HG03521 (cell line): ENCODE results near the gene PRDM16.

Experiments used
- ATAC-seq: cut with Tn5 transposase; IDR thresholded peaks from one replicate; pipeline ENCODE4 v1.9.1; 2021; ENCODE audit warnings: mild to moderate bottlenecking, moderate library complexity; ENCODE audit not compliant: unreplicated experiment

Gene PRDM16

DNA sequence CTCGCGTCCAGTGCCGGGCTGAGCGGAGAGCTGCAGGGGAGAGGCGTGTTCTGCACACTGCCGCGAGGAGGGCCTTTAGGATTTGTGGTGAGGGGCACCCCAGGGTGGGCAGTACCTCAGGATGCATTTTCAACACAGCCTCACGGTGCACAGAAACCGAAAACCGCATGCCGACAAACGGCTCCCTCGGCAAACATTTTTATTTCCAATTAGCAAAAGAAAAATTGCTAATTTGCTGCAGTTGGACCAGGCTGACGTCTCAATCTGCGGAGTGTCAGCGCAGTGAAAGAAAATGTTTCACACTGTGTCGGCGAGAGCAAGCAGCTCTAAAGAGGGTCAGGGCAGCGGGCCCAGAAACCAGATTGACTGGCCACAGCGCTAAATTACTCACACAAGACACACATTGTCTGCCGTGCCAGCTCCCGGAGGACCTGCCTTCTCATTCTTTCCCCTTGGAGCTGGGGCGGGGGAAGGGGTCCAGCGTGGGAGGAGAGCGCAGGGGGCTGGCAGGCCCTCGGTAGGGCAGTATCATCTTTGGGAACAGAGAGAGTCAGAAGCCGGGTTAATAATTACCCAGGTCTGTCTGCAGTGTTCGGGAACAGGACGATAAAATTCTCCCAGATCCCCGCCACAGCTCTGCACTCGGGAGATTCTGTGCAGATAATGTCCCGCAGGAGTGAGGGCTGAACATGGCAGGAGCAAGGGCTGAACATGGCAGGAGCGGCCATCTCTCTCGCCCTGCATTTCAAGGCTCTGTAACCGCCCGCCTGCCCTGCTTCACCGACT lies 150.2 kb downstream of the PRDM16 start:
- no peak for ATAC-seq

DNA sequence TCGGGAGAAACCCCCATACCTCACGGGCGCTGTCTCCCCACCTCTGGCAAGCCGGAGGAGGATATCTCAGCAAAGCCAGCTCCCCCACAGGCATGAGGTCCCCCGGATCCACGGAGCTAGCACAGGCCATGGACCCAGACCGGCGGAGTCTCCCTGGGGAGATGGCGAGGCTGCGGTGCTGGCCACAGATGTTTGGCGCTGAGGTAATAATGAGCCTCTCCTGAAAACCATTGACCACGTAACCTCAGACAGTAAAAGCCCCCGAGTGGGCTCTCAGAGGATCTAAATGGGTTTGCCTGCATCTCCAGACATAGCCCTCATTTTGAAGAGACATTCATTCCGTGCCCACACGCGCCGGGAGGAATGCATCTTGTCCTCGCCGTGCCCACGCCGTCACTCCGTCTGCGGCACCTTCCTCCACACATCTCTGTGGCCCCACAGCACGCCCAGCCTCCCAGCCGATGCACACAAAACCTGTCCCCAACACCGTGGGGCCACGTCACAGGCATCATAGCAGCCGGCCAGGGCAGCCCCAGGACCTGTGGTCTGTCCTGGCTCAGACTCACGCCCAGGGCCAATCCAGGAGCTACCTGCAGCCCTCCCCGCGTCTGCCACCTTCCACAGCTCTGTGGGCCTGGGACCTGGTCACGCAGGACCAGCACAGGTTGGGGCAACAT lies 150.9 kb downstream of the PRDM16 start:
- ATAC-seq = no peak

DNA sequence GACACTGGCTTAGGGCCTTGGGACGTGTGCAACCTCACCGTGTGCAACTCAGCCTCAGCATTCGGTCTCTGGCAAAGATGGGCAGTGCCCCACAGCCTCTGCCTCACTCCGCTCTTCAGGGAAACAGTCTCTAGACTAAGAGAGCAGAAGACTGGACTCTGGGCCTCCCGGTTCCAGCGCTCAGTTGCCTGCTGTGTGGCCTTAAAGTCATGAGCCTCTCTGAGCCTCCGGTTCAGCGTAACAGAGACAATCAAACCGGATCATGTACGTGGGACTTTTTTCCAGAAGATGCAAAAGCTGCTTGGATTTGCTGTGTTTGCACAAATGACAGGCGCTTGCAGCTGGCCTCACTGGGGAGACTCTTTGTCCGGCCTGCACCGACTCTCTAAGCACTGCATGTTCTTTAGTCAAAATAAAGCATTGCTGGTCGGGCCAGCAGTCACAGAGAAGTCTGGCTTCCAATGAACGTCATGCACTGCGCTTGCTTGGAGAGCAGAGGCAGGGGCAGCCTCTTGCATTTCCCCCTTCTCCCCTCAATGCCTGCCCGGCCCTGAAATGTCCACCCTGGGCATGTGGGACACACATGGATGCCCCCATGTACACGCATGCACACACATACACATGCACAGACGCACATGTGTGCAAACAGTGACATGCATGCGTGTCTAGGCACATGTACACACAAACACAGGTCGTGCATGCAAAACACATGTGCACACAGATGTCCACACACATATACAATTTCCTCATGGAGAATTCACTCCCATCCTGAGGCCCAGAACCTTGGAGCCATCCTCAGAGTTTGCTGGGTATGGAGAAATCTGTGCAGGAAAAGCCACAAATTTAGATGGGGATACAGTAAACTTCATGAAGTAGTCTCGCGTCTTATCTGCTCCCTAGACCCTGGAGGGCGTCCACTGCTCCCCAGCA lies 152.4 kb downstream of the PRDM16 start:
- no peak for ATAC-seq

DNA sequence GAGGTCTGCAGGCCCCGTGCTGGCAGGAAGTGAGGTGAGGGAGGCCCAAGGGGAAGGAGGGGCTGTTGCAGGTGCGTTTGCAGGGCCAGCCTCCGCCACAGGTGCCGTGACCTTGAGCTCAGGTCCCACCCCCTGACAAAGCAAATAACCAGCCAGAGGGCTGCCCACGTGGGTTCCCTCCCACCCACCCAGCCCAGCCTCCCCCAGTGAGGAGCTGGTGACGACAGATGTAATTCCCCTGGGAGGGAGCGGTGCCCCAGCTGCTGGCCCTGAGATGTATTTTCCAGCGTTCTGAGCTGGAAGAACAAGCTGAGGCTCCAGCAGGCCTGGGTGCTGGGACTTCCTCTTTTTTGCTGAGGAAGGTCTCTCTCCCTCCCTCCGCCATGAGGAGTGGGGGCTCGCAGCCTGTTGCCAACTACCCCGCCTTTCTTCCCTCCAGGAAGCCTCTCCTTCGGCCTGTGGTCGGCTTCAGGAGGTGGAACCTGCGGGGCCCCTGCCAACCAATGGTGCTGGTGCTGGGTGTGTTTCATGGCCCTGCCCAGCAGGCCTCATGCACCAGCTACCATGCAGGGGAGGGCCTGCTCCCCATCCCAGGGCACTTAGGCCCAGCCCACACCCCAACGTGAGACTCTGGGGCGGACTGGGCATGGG lies 153.2 kb downstream of the PRDM16 start:
- ATAC-seq = no peak

DNA sequence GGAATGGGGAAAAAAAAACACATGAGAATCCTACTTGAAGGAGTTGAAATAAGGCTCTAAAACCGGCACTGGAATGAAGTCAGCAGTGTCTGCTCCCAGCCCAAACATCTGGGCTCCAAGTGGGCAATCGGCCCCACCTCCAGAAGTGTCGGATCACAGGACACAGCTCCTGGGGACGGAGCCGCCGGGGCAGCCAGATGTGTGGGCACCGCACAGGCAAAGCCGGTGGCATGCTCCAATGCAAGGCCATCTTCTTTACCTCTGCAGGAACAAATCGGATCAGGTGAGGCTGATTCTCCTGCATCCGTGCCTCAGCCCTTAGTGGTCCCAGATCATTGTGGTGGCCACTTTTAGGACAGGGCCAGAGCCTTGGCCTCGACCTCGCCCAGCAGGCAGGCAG lies 156.7 kb downstream of the PRDM16 start:
- ATAC-seq = no peak

DNA sequence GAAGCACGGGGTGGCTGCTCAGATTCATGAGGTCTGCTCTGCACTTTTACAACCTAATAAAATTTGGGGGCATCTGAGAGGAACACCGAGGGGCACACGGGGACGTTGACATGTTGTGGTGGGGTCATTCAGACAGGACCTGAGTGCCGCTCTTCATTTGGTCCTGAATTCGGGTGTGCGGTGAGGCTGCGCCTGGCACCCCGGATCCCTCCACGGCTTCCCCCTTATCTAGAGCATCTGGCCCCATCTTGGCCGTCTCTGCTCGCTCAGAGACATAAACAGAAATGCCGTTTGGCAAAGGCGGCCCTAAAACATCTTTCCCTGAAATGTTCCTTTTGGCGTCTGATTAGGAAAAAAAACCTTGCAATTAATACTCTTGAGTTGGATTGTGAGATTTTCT lies 157.2 kb downstream of the PRDM16 start:
- ATAC-seq = no peak

DNA sequence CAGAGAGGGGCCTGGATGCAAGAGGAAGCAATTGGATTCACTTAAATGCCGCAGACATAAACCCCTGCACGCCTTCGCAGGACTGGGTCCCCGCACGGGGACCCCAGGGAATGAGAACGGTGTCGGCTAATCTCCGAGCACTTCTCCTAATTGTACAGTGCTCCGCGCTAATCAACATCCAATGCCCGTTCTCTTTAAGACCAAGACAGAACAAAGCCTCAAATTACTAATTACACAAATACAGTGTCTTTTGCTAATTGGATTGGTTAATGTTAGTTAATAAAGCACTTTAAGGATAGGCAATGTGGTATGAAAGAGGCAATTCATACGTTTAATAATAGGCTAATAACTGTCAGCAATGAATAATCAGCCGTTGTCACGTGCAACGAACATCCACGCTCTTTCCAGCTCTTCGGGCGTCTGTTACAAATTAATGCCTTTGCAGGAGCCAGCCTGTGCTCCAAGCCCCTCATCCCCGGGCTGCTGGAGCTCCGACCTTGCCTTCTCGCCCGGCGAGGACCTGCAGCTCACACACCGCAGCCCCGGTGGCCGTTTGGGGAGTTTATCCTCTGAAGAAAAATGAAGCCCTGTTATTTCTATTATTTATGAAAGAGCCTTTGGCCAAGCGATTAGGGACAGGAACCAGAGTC lies 157.8 kb downstream of the PRDM16 start:
- no peak for ATAC-seq

DNA sequence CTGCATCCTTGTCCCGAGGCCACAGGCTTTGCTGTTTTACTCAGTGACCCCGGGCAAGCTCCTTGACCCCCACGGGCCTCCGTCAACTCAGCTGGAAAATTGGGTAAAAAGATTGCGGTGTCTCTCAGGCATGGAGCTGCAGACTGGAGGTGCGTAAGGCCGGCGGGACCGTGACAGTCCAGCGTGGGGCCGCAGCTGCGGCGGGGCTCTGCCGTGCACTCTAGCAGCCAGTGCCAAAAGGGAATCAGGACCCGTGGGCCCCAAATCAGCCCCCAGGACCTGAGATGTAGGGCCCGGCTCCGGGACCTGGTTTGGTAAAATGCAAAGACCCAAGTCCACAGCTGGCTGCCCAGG lies 158.3 kb downstream of the PRDM16 start:
- ATAC-seq = no peak

DNA sequence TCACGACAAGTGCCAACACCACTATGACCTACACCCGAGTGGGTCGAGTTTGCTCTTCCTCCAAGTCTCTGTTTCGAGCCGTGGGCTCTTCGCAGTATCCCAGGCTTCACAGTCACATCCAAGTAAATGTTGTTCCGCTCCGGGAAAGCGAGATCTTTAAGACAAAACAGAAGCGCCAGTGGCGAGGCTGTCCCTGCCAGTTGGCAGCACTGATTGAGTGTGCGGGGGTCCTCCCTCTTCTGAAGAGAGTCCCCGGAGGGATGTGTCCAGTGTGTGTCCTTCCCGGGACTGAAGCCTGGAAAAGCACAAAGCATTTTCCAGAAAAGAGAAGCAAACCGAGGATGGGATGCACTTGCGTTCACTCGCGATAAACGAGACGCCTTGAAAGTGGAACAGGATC lies 158.9 kb downstream of the PRDM16 start:
- no peak for ATAC-seq

DNA sequence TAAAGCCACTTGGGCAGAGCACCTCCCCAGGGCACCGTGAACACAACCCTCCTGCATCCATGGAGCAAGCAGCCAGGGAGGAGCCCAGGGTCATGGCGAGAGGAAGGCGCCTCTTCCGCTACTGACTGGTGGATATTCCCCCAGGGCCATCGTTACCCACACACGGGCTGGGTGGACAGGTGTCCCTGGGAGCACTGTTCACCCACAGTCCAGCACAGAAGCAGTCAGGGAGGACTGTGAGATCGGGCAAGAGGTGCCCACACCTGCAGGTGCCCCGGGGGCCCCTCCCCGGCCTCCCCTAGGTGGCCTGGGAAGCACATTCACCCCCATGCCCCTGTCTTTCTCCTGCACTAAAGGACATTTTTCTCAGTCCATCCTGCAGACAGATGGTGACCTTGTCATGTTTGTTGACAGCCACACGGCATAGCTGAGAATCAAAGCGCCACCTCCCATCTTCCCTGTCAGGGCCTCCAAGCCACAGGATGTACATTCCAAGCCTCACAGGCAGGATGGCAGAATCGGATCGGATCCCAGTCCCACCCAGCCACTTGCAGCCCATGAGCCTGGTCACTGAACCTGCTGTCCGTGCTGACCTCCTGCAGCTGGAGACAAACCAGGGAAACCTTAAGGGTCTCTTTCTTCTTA lies 160.2 kb downstream of the PRDM16 start:
- no peak for ATAC-seq

DNA sequence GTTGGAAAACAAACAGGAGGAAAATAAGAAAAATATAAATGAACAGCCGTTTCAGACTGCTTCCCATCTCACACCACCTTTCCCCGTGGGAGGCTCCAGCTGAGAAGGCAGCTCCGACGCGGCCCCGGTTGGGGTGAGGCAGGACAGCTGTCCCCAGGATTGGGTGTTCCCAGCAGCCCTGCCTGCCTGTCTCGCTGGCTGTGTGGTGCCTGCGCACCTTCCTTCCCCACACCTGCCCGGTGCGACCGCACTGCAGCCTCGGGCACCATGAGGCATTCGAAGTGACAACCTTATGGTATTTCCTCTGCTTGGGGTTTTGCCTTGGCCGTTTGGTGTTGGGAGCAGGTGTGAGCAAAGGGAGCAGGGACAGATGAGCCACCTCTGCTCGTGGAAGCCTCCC lies 161.6 kb downstream of the PRDM16 start:
- no peak for ATAC-seq

DNA sequence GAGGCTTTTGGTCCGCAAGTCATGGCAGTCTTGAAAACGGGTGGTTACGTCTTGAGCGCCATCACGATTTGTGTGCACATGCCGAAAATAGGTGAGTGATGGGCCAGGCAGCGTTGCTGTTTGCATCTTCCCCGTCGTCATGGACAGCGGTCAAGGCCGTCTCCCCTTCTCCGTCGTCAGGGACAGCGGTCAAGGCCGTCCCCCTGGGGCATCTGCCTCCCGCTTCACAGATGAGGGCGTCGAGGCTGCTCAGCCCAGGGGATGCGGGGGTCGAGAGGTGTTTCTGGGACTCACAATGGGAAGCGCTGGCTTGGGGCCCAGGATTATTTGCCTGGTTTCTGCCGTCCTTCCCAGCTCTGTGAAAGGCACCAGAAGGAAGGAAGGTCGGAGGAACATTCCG lies 162.2 kb downstream of the PRDM16 start:
- ATAC-seq = no peak

DNA sequence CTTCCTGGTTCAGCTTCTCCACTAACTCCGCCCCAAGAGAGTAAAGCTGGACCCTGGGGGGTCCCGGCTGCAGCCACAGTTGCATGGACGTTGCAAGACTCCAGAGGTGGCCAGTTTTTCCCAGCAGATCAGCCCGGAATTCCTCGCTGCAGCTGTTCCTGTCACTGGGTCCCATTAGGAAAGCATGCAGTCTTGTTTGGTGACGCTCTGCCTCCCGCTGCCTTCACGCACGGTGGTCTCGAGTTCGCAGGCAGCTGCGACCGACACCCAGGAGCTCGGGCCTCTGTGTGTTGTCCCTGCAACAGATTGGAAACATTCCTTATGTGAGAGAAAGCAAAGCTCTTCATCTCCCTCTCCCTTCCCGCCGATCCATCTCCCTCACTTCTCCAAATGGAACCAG lies 162.8 kb downstream of the PRDM16 start:
- ATAC-seq = no peak

DNA sequence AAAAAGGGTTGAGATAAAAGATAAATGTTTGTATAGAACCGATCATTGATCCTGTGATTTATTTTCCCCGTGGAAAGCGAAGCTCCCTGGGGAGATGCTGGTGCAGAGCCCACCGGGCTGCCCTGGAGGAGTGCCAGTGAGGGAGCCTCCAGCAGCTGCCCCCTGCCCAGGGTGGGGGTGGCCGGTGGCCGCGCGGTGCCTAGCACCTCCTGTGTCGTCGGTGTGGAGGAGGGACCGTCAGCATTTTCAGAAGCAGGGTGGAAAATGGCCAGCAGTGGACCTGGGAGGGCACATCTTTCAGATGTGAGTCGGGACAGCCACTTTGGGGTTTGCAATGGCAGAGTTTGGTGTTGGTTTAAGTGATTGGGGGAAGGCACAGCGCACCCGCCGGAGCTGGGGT lies 164.0 kb downstream of the PRDM16 start:
- ATAC-seq = no peak

DNA sequence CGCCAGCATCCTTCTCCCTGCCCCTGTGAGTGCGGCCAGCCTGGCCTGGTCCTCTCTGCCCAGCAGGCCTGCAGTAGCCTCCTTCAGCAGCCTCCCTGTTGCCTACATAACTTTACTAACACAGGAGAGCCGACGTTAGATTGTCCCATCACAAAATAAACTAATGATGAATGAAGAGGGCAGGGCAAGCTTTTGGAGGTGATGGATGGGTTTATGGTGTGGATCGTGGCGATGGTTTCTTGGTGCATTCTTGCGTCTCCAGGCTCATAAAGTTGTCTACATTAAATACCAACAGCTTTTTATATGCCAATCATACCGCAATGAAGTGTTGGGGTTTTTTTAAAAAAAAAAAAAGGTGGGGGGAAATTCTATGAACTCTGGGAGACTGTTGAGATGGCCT lies 164.5 kb downstream of the PRDM16 start:
- ATAC-seq = no peak

DNA sequence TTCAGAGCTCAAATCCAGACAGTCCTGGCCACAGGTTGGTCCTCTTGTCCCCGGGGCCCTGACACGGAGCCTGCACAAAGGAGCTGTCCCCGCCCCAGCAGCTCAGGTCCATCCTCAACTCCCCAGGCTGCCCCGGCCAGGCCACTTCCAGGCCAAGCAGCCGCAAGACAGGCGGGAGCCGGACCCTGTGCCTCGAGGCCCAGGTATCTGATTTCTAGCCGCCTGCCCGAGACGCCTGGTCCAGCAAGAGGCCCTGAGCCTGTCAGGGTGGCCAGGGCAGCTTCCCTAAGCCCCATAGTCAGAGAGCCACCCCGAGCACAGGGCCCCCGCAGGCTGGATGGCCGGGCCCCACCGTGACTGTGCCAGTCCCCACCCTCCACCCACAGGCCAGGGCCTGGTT lies 165.3 kb downstream of the PRDM16 start:
- ATAC-seq = no peak

DNA sequence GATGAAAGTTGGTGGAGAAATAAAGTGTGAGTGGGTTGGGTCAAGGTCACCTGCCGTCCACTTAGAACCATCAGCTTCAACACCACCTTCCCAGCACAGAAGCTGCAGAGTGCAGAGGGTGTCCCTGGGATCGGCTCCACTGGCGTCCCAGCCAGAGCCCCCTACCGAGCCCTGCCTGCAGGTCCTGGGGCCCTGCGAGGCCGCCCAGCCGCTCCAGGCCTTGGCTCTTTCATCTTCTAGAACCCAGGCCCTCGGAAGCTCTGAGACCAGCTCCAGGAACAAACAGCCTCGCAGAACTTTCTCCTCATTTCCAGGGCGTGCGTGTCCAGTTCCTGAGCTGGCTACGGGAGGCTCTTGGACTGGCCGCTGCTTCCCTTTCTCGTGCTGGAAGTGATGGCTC lies 166.0 kb downstream of the PRDM16 start:
- no peak for ATAC-seq

DNA sequence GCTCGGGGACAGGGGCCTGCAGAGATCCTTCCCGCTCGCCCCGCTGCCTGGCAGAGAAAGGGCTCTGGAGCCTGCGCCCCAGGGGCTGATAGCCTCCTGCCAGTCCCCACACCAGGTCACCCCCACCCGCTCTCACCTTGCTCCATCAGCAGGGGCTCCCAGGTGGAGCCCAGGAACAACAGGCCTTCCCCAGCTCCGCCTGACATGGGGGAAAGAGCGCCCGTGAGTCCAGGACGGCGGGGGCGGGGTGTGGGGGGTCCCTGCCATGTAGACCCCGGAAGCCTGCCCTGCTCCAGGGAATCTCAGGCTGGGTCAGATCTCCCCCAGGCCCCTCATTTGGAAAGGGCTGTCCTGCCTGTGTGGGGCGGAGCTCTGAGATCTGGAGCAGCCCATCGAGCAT lies 166.5 kb downstream of the PRDM16 start:
- ATAC-seq = no peak

DNA sequence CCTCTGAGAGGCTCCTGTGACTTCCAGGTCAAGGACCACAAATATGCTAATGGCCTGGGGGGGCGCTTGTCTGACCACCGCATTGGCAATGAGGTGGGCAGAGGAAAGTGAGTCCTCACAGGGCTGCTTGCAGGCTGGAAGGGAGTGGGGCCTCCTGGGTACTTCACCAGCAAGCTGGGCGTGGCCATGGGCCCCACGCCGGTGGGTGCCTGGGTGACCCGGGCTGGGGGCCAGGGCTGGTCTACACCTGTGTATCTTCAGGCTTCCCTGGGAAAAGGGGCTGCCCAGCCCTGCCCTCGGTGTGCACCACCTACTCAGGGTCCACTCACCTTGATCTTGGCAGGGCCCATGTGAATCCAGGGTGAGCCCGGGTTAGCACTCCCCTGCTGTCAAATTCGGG lies 167.4 kb downstream of the PRDM16 start:
- ATAC-seq = no peak

DNA sequence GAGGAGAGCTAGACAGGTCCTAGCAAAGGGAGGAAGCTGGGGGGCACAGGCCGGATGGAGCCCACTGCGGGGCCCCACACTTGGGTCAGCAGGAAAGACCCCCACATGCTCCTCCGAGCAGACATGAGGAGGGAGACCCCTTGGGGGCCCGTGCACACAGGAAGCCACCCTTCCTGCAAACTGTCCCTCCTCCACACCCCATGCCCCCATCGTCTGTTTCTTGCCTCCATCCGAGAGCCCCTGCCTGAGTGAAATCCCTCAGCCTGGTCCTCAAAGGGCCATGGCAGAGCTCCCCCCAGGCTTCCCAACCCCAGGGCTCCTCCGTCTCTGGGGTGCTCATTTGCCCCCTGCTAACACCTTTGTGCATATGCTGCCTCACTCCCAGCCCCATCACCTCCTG lies 168.0 kb downstream of the PRDM16 start:
- no peak for ATAC-seq
